ENCODE results near the gene NT5E. TPM values are rescaled to one million over a fixed set of nuclear protein-coding genes. Genes with fewer than 3 reads are reported as not detected.

NT5E gene
- total RNA-seq, 2 donors from 2014 or later, result 8.2 to 31.2 TPM

GRCh38 chr6:85406641-85407075, 43.2 kb upstream of the NT5E start:
- intact Hi-C loops (cut with DNase I), result no loop called here
- DNase-seq (ENCODE audit: low spot score), result no peak
- Histone ChIP-seq H3K36me3 (no peaks in the 10 kb centered on the region), H3K4me3 (no peak overlapping the region), H3K27ac (no peak overlapping the region), H3K27me3 (replicated peaks; ENCODE audit: insufficient read depth) (no peaks in the 10 kb centered on the region), H3K4me1 (replicated peaks) (no peaks in the 10 kb centered on the region), H3K9me3 (no peaks in the 10 kb centered on the region)
- TF ChIP-seq POLR2A (IDR thresholded peaks at IDR 0.05), result no peak
- no peak for TF ChIP-seq CTCF (IDR thresholded peaks at IDR 0.05)
- TF ChIP-seq POLR2AphosphoS5 (IDR thresholded peaks at IDR 0.05), result no peak
- WGBS, result 44% methylated on average over 5 of the region's 5 CpGs

- TF ChIP-seq POLR2A (IDR thresholded peaks at IDR 0.05) (no peak), CTCF (IDR thresholded peaks at IDR 0.05) (no peak), POLR2AphosphoS5 (IDR thresholded peaks at IDR 0.05) (no peak)
- H3K27me3 ChIP-seq (replicated peaks; ENCODE audit: insufficient read depth), result no peaks in the 10 kb centered on the region
These were observed 41.8 kb upstream of the NT5E start for GRCh38 chr6:85408039-85408438.

GRCh38 chr6:85412911-85413430, 36.9 kb upstream of the NT5E start:
- TF ChIP-seq CTCF (IDR thresholded peaks at IDR 0.05), result no peak
- TF ChIP-seq POLR2AphosphoS5 (IDR thresholded peaks at IDR 0.05), result no peak
- TF ChIP-seq POLR2A (IDR thresholded peaks at IDR 0.05), result no peak
- H3K4me1 ChIP-seq (replicated peaks), result peaks cover 5% of the 10 kb centered on the region
- intact Hi-C loops (cut with DNase I), result no loop called here
- no peak overlapping the region for H3K27ac ChIP-seq
- H3K36me3 ChIP-seq, result no peaks in the 10 kb centered on the region
- no peak for DNase-seq (ENCODE audit: low spot score)
- H3K27me3 ChIP-seq (replicated peaks; ENCODE audit: insufficient read depth), result no peaks in the 10 kb centered on the region
- H3K9me3 ChIP-seq, result no peaks in the 10 kb centered on the region
- no peak overlapping the region for H3K4me3 ChIP-seq

More at GRCh38 chr6:85408039-85408438, 41.8 kb upstream of the NT5E start:
- no peak for DNase-seq (ENCODE audit: low spot score)
- 83% methylated on average over 2 of the region's 2 CpGs for WGBS
- H3K9me3 ChIP-seq, result no peaks in the 10 kb centered on the region
- H3K36me3 ChIP-seq, result no peaks in the 10 kb centered on the region
- no peak overlapping the region for H3K27ac ChIP-seq
- intact Hi-C loops (cut with DNase I), result no loop called here
- no peak overlapping the region for H3K4me3 ChIP-seq
- H3K4me1 ChIP-seq (replicated peaks), result no peaks in the 10 kb centered on the region

GRCh38 chr6:85416049-85416448, 33.8 kb upstream of the NT5E start:
- Histone ChIP-seq H3K36me3 (no peaks in the 10 kb centered on the region), H3K27me3 (replicated peaks; ENCODE audit: insufficient read depth) (no peaks in the 10 kb centered on the region), H3K9me3 (no peaks in the 10 kb centered on the region), H3K4me3 (no peak overlapping the region), H3K4me1 (replicated peaks) (peaks cover 5% of the 10 kb centered on the region), H3K27ac (peak overlapping the region; percentile 29 to 30)
- TF ChIP-seq POLR2AphosphoS5 (IDR thresholded peaks at IDR 0.05) (peak; percentile 84), POLR2A (IDR thresholded peaks at IDR 0.05) (no peak)
- intact Hi-C loops (cut with DNase I), result no loop called here
- 18% methylated on average over 1 of the region's 1 CpG for WGBS
- DNase-seq (ENCODE audit: low spot score), result no peak

- 98% methylated on average over 2 of the region's 2 CpGs for WGBS
- Histone ChIP-seq H3K27me3 (replicated peaks; ENCODE audit: insufficient read depth) (no peaks in the 10 kb centered on the region), H3K27ac (peak overlapping the region; percentile 29 to 30), H3K36me3 (no peaks in the 10 kb centered on the region), H3K4me1 (replicated peaks) (peaks cover 5% of the 10 kb centered on the region), H3K4me3 (no peak overlapping the region), H3K9me3 (no peaks in the 10 kb centered on the region)
- intact Hi-C loops (cut with DNase I), result no loop called here
- DNase-seq (ENCODE audit: low spot score), result no peak
- no peak for TF ChIP-seq CTCF (IDR thresholded peaks at IDR 0.05)
- TF ChIP-seq POLR2AphosphoS5 (IDR thresholded peaks at IDR 0.05), result no peak
- TF ChIP-seq POLR2A (IDR thresholded peaks at IDR 0.05), result no peak
These were observed 33.1 kb upstream of the NT5E start for GRCh38 chr6:85416766-85417165.

Measured in prostate gland (tissue), 2 donors.